Stimulated activated CD4-positive, alpha-beta T cell treated with anti-CD3 and anti-CD28 coated beads, Interleukin-2, amount 100 ng/mL, for 24 hours (primary cell): ENCODE data around the gene PDE6B.

Experiments used
- DNase-seq, 2 donors: peaks; one replicate each; pipeline ENCODE4 v3.0.0-alpha.2; 2020

PDE6B gene

DNA sequence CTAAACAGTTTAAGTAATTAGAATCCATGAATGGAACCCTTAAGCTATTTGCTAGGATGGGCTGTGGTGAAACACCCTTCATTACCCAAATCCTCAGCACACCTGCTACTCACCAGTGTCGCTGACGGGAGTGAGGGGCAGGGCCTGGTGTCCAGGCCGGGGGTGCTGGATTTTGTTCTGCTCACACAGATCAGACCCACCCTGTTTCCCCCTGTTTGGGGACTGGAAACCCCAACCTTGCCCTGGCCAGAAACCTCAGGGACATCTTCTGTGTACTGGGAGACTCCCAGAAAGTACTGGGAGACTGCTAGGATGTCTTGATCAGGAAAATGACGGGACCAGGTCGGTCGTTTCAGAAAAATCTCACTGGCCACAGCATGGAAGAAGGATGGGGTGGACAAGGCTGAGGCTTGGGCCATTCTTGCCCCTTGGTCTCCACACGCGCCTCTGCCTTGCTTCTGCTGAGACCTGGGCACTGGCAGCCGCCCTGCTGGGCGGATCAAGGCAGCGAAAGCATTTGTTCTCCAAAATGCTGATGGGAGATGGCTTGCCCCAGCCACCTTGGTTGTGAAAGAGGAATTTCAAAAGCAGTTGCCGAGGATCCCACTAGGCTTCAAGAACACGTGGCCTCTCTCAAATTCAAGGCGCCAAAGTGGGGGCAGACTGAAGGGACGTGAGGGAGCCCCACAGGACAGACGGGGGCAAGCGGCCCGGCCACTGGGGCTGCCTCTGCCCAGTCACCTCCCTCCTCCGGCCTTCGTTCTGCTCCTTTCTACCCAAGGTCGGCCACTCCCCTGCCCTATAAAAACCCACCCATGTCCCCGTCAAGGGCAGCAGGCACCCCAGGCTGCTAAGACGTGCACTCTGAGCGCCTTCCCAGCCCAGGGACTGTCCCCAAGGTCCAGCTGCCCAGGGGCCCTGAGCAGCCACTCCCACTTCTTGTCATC is 23.5 kb upstream of the PDE6B start:
- DNase-seq = no peak

DNA sequence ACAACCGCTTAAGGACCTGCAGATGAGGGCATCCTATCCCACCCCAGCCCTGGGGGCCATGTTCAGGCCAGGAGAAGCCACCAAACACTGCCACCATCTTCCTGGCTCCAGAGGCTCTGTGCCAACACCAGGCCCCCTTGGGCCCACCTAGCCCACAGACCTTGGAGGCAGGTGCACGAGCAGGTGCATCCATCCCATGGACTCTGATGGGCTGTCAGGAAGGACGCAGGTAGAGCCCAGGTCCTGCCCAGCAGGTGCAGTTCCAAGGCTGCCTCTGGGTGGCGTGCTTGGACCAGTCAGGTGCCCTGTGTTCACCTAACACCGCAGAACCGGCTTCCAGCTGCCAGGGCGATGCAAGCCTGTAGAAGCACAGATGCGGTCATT is 22.8 kb upstream of the PDE6B start:
- DNase-seq = peak; percentile 70 to 84

DNA sequence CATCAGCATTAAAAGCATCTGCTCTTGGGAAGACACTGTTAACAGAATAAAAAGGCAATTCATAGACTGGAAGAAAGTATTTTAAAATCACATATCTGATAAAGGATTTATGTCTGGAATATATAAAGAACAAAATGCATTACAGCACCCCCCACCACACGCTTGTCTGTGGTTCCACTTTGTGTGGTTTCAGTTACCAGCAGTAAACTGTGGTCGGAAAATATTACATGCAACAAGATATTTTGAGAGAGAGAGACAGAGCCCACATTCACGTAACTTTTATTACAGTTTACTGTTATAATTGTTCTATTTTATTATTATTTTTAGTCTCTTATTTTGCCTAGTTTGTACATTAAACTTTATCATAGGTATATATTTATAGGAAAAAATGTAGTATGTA is 21.2 kb upstream of the PDE6B start:
- DNase-seq = peak in 1 of 2 donors; percentile 24

DNA sequence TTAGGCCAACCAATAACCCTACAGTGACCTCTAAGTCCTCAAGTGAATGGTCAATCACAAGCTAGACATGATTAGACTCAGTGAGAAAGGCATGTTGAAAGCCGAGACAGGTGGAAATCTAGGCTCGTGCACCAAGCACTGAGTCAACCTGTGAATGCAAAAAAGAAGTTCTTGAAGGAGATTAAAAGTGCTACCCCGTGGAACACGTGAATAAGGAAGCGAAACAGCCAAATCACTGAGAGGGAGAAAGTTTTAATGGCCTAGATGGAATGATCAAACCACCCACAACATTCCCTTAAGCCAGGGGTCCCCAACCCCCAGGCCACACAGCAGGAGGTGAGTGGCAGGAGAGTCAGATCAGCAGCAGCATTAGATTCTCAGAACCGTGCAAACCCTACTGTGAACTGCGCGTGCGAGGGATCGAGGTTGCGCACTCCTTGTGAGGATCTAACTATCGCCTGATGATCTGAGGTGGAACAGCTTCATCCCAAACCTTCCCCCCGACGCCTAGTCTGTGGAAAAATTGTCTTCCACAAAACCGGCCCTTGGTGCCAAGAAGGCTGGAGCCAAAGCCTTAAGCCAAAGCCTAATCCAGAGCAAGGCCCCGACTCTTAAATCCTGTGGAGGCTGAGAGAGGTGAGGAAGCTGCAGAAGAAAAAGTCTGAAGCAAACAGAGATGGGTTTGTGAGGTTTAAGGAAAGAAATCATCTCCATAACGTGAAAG is 19.5 kb upstream of the PDE6B start:
- no peak for DNase-seq

DNA sequence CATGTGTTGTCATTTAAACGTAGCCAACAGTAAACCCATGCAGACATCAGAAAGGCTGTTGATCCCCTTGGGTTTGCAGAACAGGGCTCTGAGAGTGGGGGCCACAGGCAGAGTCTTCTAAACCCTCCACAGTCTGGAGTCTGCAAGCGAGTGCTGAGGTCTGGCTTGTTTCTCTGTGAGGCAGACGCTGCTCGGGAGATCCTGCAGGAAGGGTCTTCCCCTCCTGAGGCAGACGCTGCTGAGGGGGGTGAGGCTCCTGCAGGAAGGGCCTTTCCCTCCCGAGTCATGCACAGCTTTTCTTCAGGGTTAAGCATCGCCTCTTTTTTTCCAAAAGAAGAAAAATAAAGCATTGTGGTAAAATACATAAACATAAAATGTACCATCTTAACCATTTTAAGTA is 17.1 kb upstream of the PDE6B start:
- DNase-seq = no peak

DNA sequence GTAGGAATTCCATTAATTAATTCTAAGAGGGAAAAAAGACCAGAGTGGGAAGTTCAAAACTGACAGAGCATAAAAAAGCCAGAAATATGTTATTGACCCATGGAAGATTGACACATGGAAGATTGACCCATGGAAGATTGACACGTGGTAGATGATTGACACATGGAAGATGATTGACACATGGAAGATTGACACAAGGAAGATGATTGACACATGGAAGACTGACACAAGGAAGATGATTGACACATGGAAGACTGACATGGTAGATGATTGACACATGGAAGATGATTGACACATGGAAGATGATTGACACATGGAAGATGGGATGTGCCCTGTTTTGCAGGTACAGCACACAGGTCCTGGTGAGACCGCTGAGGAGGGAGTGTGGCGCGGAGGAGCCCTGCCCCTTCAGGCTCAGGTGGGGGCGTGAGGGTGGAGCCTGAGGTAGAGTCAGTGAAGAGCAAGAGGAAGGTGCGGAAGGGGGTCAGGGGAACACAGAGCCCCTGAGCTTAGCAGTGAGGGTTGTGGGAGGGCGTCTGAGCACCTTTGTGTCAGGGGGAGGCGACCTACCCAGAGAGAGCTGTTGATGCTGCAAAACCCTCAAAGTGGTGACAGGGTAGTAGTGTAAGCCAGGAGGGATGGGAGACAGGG is 15.8 kb upstream of the PDE6B start:
- DNase-seq = no peak

DNA sequence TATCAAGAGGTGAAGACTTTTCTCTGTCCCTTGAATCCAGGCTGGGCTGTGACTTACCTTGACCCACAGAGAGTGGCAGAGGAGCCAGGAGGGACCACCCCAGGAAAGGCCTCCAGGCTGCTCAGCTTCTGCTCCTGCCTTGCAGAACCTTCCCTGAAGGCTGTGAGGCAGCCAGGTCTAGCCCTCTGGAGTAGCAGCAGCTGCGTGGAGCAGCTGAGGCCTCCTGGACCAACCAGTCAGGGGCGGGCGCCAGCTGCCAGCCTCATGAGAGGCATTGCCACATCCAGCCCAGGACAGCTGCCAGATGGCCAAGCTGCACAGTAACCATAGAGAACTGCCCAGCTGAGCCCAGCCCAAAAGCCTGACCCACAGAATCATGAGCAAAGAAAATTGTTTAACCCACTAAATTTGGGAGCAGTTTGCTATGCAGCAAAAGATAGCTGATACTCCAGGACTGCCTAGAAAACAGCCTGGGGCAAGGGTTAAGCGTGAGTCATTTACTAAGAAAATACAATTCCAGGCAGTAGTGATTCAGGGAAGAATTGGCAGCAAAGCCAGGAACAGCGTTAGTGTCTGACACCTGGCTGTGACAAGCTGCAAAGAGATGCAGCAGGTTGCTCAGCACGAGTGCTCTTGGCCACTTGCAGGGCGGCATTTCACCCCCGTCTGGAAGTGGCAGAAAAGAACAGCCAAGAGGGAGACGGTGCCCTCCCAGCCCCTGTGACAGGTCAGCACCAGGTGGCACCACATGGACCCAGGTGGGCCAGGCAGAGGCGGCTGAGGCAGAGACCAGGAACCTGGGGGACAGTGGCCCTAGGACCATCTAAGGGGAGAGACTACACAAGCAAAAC is 14.7 kb upstream of the PDE6B start:
- no peak for DNase-seq

DNA sequence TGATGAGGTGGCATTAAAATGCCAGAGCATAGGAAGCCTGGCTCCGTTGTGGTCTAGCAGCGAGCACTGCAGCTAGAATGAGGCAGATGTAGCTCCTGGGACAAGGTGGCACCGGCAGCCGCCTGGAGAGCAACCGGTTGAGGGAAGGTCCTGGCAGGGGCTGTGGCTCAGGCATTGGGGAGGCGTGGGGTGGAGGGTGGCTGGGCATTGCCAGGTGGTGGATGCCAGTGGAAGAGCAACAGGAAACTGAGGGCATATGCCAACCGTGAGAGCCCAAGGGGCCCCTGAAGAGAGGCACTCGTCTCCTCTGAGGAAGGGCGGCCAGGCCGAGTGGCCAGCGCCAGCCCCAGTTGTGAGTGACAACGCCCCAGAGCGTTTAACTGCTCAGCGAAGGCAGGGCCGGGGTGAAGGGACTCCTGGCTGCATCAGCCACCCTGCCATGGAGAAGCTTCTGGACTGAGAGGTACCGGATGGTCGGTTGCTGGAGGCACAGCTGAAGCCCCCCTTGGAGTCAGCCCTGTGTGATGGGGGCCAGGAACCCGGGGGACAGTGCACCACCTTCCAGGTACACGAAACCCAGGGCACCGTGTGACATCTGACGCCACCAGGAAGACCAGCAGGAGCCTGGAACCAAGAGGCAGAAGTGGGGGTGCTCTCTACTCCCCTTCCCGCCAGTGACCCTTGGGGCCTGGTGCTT is 13.2 kb upstream of the PDE6B start:
- DNase-seq = no peak

DNA sequence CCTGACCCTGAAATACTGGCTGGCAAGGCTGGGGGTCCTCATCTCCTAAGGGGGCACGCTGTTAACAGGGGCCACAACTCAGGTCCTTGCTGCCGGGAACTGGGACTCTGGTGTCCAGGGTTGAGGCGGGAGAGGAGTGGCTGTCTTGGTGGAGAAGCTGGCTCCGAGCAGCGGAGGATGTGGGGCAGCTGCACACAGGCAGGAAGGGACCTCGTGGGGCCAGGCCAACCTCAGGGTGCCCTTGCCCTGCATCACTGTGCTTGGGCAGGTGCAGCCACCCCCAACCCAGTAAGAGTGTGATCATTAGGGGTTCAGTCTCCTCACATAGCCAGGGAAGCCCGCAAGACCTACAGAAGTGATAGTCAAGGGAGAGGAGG is 12.6 kb upstream of the PDE6B start:
- DNase-seq = no peak

DNA sequence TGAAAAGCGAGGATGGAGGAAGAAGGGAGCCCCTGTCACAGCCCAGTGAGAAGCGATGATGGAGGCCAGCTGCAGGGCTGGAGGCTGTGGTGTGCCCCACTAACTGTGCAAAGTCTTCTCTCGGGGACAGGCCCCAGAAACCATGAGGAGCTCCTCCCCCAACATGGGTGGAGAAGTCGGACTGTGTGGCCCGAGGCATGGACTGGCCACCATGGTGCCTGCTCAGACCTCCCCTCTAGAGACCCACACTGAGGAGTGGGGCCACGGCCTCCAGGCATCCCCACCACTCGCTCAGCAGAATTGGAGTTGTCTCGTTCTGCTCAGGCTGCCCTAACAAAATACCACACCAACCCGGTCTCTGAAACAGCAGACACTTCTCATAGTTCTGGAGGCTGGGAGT is 12.2 kb upstream of the PDE6B start:
- DNase-seq = no peak

DNA sequence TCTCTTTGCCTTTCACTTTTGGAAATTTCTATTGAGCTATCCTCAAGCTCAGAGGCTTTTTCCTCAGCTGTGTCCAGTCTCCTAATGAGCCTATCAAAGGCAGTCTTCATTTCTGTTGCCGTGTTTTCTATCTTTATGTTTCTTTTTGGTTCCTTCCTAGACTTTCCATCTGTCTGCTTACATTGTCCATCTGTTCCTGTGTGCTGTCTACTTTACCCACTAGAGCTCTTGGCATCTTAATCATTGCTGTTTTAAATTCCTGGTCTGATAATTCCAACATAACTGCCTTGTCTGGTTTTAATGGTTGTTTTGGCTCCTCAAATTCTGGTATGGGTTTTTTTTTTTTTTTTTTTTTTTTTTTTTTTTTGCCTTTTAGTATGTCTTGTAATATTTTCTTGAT is 9.3 kb upstream of the PDE6B start:
- no peak for DNase-seq

DNA sequence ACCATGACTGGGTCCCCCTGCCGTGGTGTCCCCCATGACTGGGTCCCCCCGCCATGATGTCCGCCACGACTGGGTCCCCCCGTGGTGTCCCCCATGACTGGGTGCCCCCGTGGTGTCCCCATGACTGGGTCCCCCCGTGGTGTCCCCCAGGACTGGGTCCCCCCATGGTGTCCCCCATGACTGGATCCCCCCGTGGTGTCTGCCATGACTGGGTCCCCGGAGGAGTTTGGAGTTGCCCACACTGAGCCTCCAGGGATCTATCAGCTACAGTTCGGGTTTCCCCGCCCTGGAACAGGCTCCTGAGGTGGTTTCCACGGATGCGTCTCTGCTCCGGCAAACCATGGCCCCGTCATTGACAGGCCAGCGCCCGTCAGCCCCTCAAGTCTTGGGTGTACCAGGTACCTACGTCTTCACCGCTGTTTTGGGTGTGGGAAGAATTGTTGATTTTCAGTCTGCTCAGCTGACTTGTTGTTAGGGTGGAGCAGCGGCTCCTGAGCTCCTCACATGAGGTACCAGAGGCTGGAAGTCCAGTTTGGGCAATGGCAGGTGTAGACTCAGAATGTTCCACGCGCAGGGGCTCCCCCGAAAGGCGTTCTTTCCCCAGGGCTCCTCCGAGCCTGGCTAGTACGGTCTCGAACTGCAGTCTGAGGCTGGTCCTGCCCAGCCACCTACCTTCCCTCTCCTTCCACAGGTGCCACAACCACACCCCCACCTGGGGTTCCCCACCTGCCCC is 8.3 kb upstream of the PDE6B start:
- DNase-seq = no peak

DNA sequence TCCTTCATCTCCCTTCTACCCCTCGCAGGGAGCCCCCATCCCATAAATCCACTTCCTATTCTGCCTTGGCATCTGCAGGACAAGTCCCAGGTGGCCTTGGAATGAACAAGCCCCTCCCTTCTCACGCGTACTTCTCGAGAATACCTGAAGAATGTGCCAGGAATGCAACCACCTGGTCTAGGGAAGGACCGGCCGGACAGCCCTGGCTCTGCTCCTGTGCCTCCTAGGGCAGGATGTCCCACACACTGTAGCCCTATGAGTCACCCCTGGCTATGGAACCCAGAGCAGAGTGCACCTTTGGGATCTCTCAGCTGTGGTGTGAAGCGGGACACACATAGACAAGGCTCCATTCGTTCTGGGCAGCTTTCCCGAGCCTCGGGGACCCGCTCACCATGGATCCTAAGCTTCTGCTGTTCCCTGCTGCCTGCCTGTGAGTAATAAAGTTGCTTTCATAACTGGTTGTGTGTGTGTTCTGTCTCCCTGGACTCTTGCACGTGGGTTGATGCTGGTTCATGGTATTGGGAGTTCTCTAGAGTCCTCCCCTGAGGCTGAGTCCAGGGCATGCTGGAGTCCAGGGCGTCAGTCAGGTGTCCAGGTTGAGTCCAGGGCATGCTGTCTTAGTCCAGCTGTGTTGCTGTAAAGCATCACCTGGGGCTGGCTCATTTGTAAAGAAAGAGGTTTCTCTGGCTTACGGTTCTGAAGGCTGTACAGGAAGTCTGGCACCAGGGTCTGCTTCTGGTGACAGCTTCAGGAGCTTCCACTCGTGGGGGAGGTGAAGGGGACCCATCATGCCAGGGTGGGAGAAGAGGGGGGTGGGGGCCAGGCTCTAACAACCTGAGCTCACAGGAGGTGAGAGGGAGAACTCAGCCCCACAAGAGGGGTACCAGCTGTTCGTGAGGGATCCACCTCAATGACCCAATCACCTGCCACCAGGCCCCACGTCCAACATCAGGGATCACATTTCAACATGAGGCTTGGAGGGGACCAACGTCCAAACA is 7.4 kb upstream of the PDE6B start:
- no peak for DNase-seq

DNA sequence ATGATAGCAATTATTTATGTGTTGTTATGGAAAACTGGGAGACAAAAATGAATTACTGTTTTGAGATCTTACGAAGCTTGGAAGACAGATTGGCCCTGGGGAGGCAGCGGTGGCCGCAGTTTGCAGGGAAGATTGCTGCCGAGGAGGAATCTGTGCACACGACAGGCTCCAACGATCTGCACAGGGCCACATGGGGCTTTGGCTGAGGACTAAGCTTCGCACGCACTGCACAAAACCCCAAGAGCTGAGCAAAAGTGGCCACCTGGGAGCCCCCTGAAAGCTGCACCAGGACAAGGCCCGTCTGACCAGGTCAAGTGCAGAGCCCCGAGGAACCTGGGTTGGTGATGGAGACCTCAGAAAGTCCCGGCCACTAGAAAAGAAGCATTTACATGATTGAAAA is 5.2 kb upstream of the PDE6B start:
- no peak for DNase-seq

DNA sequence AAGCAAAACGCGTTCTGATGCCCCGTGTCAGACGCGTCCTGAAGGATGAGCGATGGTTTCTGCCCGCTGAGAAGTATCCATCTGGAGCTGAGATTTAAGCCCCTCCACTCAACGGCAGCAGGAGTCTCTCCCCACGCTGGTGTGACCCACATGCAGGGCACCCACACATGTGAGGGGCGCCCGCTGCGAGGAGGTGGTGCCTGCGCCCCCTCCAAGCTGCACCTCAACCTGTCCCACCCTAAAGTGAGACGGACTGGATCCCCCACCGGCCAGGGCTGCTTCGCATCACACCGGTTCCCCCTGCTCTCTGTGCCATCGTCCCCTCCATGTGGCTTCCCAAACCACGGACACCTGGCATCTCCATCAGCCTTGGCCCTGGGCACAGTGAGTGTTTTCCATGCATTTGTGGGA is 4.5 kb upstream of the PDE6B start:
- no peak for DNase-seq

DNA sequence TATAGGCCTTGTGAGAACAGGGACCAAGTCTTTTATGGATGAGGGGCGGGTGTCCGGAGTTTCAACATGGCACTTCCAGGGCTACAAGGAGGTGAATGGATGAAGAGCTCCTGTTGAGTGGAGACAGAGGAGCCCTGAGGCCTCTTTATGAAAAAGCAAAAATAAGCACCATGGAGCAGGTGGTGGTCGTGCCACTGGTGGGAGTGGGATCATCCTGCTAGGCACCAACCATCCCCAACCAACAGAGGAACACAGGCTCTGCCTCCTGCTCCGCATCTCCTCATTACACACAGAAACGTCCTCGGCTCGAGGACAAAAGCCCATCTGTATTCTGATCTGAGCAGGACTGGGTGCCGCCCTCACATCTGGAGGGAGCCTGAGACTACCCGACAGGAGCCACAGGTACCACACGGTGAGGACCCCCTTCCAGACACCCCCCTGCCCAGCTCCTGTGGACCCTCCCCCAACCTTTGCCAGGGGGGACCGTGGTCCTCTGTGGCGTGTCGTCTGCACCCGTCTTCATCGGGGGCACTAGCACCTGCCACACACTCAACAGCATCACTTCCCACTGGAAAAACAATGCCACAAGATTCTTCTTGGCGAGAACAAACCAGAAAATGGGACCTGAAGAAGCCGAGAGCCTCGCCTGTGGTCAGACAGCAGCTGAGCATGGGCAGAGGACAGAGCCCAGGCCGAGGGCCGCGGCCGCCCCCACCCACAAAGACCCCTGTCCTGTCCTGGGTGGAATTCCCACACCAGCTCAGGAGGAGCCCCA is 3.9 kb upstream of the PDE6B start:
- no peak for DNase-seq

DNA sequence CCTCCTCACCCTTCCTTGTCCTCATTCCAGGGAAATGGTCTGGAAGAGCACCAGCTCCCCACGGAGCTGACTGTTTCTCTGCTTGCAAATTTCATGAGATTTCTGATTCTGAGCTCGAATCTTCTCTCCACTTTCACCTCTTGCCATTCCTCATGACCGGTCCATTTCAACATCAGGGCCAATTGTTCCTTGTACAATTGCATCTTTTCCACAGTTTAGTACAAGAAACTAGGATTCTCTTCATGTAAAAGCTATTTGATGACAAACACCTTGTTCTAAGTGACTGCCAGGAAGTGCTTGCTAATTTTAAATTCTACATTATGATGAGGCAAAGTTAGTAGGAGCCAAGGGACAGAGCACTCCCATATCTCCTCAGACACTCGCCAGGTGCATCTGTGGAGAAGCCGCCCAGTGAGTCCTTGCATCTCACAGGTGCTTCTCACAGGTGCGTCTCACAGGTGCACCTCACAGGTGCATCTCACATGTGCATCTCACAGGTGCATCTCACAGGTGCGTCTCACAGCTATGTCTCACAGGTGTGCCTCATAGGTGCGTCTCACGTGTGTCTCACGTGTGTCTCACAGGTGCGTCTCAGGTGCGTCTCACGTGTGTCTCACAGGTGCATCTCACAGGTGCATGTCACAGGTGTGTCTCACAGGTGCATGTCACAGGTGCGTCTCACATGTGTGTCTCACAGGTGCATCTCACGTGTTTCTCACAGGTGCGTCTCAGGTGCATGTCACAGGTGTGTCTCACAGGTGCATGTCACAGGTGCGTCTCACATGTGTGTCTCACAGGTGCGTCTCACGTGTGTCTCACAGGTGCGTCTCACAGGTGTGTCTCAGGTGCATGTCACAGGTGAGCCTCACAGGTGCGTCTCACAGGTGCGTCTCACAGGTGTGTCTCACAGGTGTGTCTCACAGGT is 3.0 kb upstream of the PDE6B start:
- no peak for DNase-seq
